Mononuclear cell (primary cell): ENCODE measurements around the gene PMPCA. TPM values are rescaled to one million over a fixed set of nuclear protein-coding genes. Genes with fewer than 3 reads are reported as not detected.

Experiments used
- H3K27me3 ChIP-seq: 2 replicates; pipeline ENCODE4 v1.6.0; 2011; ENCODE audit warnings: low read length, control low read depth; ENCODE audit not compliant: insufficient read depth
- H3K4me1 ChIP-seq: 2 replicates; pipeline ENCODE4 v1.5.1; 2011; ENCODE audit warnings: mild to moderate bottlenecking, low read length, control low read depth; ENCODE audit not compliant: insufficient read depth
- H3K4me3 ChIP-seq: 2 replicates; pipeline ENCODE4 v1.5.1; 2011; ENCODE audit warnings: mild to moderate bottlenecking, low read length, moderate library complexity
- H3K9me3 ChIP-seq: 2 replicates; pipeline ENCODE4 v1.5.1; 2011; ENCODE audit warnings: low read depth, mild to moderate bottlenecking, control low read depth, low read length
- total RNA-seq: library from RNA; depleted of rRNA; stranded (reverse); fragments of >200 nt; gene quantifications from one replicate; pipeline ENCODE4 v1.2.3, GENCODE V29; 2012

Gene PMPCA
- total RNA-seq, 1 donor = 36.6 TPM

GRCh38 chr9:136370687-136371532, 39.5 kb upstream of the PMPCA start:
- peaks cover 20% of the 10 kb centered on the region for H3K4me1 ChIP-seq
- no peak overlapping the region for H3K4me3 ChIP-seq
- no peaks in the 10 kb centered on the region for H3K27me3 ChIP-seq
- no peaks in the 10 kb centered on the region for H3K9me3 ChIP-seq

- Histone ChIP-seq H3K4me3 (no peak overlapping the region), H3K27me3 (no peaks in the 10 kb centered on the region), H3K9me3 (no peaks in the 10 kb centered on the region), H3K4me1 (peaks cover 15% of the 10 kb centered on the region)
These were observed 39.0 kb upstream of the PMPCA start for GRCh38 chr9:136371533-136371880.

- H3K4me3 ChIP-seq = peak overlapping the region; percentile 41
- no peaks in the 10 kb centered on the region for H3K9me3 ChIP-seq
- no peaks in the 10 kb centered on the region for H3K27me3 ChIP-seq
- peaks cover 18% of the 10 kb centered on the region for H3K4me1 ChIP-seq
These were observed 38.5 kb upstream of the PMPCA start for GRCh38 chr9:136372006-136372405.

- Histone ChIP-seq H3K27me3 (no peaks in the 10 kb centered on the region), H3K4me3 (peak overlapping the region; percentile 41), H3K9me3 (no peaks in the 10 kb centered on the region), H3K4me1 (peaks cover 23% of the 10 kb centered on the region)
These were observed 37.7 kb upstream of the PMPCA start for GRCh38 chr9:136372561-136373299.

GRCh38 chr9:136373300-136374182, 36.9 kb upstream of the PMPCA start, which contains the start of gene CARD9:
TSS of gene CARD9 (minus strand) at chr9:136373669. CDS start at chr9:136372078, 1,591 bp downstream.
- Histone ChIP-seq H3K4me1 (peaks cover 23% of the 10 kb centered on the region), H3K9me3 (no peaks in the 10 kb centered on the region), H3K4me3 (peak within 1 kb of the TSS; percentile 41), H3K27me3 (no peaks in the 10 kb centered on the region)

GRCh38 chr9:136374183-136374575, 36.3 kb upstream of the PMPCA start:
- Histone ChIP-seq H3K27me3 (no peaks in the 10 kb centered on the region), H3K9me3 (no peaks in the 10 kb centered on the region), H3K4me1 (peaks cover 23% of the 10 kb centered on the region), H3K4me3 (no peak overlapping the region)

- Histone ChIP-seq H3K4me3 (no peak overlapping the region), H3K9me3 (no peaks in the 10 kb centered on the region), H3K27me3 (no peaks in the 10 kb centered on the region), H3K4me1 (peaks cover 23% of the 10 kb centered on the region)
These were observed 35.4 kb upstream of the PMPCA start for GRCh38 chr9:136375096-136375495.

GRCh38 chr9:136376457-136376856, 34.0 kb upstream of the PMPCA start:
- H3K27me3 ChIP-seq = no peaks in the 10 kb centered on the region
- H3K4me3 ChIP-seq = no peak overlapping the region
- H3K9me3 ChIP-seq = no peaks in the 10 kb centered on the region
- peaks cover 23% of the 10 kb centered on the region for H3K4me1 ChIP-seq

GRCh38 chr9:136377341-136378169, 32.9 kb upstream of the PMPCA start:
- Histone ChIP-seq H3K4me1 (peaks cover 16% of the 10 kb centered on the region), H3K4me3 (no peak overlapping the region), H3K9me3 (no peaks in the 10 kb centered on the region), H3K27me3 (no peaks in the 10 kb centered on the region)

- H3K9me3 ChIP-seq = no peaks in the 10 kb centered on the region
These were observed 32.1 kb upstream of the PMPCA start for GRCh38 chr9:136378170-136379002.

GRCh38 chr9:136379003-136379287, 31.5 kb upstream of the PMPCA start:
- Histone ChIP-seq H3K27me3 (no peaks in the 10 kb centered on the region), H3K4me3 (no peak overlapping the region), H3K9me3 (no peaks in the 10 kb centered on the region), H3K4me1 (peaks cover 12% of the 10 kb centered on the region)

More at GRCh38 chr9:136378170-136379002, 32.1 kb upstream of the PMPCA start:
- H3K27me3 ChIP-seq = no peaks in the 10 kb centered on the region
- peaks cover 16% of the 10 kb centered on the region for H3K4me1 ChIP-seq
- no peak overlapping the region for H3K4me3 ChIP-seq

GRCh38 chr9:136379401-136379800, 31.1 kb upstream of the PMPCA start:
- Histone ChIP-seq H3K4me1 (peaks cover 13% of the 10 kb centered on the region), H3K4me3 (no peak overlapping the region), H3K27me3 (no peaks in the 10 kb centered on the region), H3K9me3 (no peaks in the 10 kb centered on the region)

- Histone ChIP-seq H3K9me3 (no peaks in the 10 kb centered on the region), H3K4me1 (peaks cover 18% of the 10 kb centered on the region), H3K4me3 (no peak overlapping the region), H3K27me3 (no peaks in the 10 kb centered on the region)
These were observed 30.6 kb upstream of the PMPCA start for GRCh38 chr9:136379891-136380290.
